Measurements from ENCODE around the gene DAB2. TPM values are rescaled to one million over a fixed set of nuclear protein-coding genes. Genes with fewer than 3 reads are reported as not detected.

The DAB2 gene
- total RNA-seq, 1 donor from 2014 or later, result 195 TPM

DNA sequence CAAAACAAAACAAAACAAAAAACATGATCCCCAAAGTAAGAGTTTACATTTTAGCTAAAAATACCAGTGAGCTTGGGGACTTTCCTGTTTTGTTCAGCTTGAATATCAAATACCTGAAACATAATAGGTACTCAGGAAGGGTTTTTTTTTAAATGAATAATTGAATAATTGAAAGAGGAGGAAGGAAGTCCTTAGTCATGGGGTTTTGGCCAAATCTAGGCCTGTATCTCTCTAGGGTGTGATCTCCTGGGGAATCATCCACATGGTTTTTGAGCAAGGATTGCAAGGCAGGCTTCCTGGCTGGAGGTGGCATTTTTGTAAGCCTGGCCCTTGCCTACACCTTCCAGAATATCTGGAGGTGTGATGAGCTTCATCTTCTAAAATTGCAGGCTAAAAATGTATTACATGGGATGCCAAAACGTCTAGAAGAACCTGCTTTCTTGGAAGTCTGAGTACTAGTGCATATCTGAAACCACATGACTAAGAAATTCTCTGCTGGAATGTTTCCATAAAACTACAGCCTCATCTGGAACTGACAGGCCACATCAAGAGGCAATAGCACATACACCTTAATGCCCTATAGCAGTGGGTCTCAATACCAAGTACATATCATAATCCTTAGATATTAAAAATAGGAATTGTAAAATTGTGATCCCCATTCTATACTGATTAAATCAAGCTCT lies 70.9 kb downstream of the DAB2 start:
- H3K27me3 Mint-ChIP-seq (ENCODE audit: unreplicated experiment), result peaks cover 14% of the 10 kb centered on the region
- no peak overlapping the region for H3K27ac Mint-ChIP-seq (ENCODE audit: unreplicated experiment)
- H3K4me3 Mint-ChIP-seq (ENCODE audit: unreplicated experiment), result no peak overlapping the region
- no peak for DNase-seq (ENCODE audit: extremely low spot score, unreplicated experiment)
- no peaks in the 10 kb centered on the region for H3K36me3 Mint-ChIP-seq (ENCODE audit: unreplicated experiment)
- no peaks in the 10 kb centered on the region for H3K4me1 Mint-ChIP-seq (ENCODE audit: unreplicated experiment)
- peaks cover 23% of the 10 kb centered on the region for H3K9me3 Mint-ChIP-seq (ENCODE audit: unreplicated experiment)
- TF ChIP-seq CTCF (IDR thresholded peaks at IDR 0.05), result no peak

GRCh38 chr5:39352951-39353350 lies 71.8 kb downstream of the DAB2 start:
- H3K27ac Mint-ChIP-seq (ENCODE audit: unreplicated experiment), result no peak overlapping the region
- DNase-seq (ENCODE audit: extremely low spot score, unreplicated experiment), result no peak

DNA sequence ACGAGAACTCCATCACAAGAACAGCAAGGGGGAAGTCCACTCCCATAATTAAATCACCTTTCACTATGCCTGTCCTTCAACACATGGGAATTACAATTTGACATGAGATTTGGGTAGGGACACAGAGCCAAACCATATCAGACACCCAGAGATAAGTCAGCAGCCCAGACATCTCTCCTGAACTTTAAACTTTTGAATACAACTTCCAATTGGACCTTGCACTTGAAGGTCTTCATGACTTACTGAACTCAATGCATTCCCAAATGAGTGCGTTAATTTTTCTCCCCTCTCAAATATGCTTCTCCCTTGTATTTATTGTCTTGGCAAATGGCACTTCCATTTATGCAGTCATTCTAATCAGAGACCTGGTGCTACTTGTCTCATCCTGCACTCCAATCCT lies 72.6 kb downstream of the DAB2 start:
- no peak for DNase-seq (ENCODE audit: extremely low spot score, unreplicated experiment)
- peaks cover 23% of the 10 kb centered on the region for H3K9me3 Mint-ChIP-seq (ENCODE audit: unreplicated experiment)
- H3K27me3 Mint-ChIP-seq (ENCODE audit: unreplicated experiment), result peaks cover 19% of the 10 kb centered on the region
- no peak overlapping the region for H3K4me3 Mint-ChIP-seq (ENCODE audit: unreplicated experiment)
- no peaks in the 10 kb centered on the region for H3K4me1 Mint-ChIP-seq (ENCODE audit: unreplicated experiment)
- no peak overlapping the region for H3K27ac Mint-ChIP-seq (ENCODE audit: unreplicated experiment)
- TF ChIP-seq CTCF (IDR thresholded peaks at IDR 0.05), result no peak
- no peaks in the 10 kb centered on the region for H3K36me3 Mint-ChIP-seq (ENCODE audit: unreplicated experiment)

More at GRCh38 chr5:39352951-39353350, 71.8 kb downstream of the DAB2 start:
- H3K4me3 Mint-ChIP-seq (ENCODE audit: unreplicated experiment), result no peak overlapping the region
- H3K36me3 Mint-ChIP-seq (ENCODE audit: unreplicated experiment), result no peaks in the 10 kb centered on the region
- no peak for TF ChIP-seq CTCF (IDR thresholded peaks at IDR 0.05)
- peaks cover 14% of the 10 kb centered on the region for H3K27me3 Mint-ChIP-seq (ENCODE audit: unreplicated experiment)
- H3K4me1 Mint-ChIP-seq (ENCODE audit: unreplicated experiment), result no peaks in the 10 kb centered on the region
- H3K9me3 Mint-ChIP-seq (ENCODE audit: unreplicated experiment), result peaks cover 23% of the 10 kb centered on the region

DNA sequence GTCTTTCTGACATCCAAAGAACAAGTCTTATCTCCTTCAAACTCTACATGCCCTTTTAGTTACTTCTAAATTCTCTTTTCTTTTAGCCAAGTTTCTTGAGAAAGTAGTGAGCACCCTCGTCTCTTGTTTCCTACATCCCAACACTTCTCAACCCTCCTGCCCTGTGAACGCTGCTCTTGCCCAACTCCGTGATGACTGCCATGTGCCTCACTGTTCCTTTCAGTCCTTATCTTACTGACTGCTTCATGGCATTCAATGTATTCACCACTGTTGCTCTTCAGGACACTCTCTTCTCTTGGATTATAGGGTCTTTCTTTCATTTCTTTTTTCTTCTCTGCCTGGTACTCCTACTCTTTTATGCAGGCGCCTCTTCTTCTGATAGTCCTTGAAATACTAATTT lies 75.3 kb downstream of the DAB2 start:
- no peak for DNase-seq (ENCODE audit: extremely low spot score, unreplicated experiment)
- Mint-ChIP-seq H3K27me3 (ENCODE audit: unreplicated experiment) (peaks cover 39% of the 10 kb centered on the region), H3K27ac (ENCODE audit: unreplicated experiment) (no peak overlapping the region), H3K4me1 (ENCODE audit: unreplicated experiment) (no peaks in the 10 kb centered on the region), H3K4me3 (ENCODE audit: unreplicated experiment) (no peak overlapping the region), H3K36me3 (ENCODE audit: unreplicated experiment) (no peaks in the 10 kb centered on the region), H3K9me3 (ENCODE audit: unreplicated experiment) (peaks cover 23% of the 10 kb centered on the region)
- TF ChIP-seq CTCF (IDR thresholded peaks at IDR 0.05), result no peak

DNA sequence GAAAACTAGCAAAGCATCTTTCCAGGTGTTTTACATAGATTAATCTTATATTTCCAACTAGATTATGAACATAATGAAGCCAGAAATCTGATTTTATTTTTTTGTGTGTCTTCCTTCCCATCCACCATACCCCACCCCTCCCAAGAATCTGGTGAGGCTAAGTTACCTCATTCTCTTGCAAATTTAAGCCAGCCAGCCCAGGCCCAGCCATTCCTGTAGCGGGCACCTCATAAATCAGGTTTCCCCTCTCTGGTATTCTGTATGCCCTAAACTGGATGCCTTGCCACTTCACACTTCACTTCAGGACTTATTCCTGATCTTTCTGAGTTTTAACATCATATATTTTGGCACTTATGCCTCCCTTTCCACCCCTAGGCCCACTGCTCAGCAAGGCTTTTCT lies 82.3 kb downstream of the DAB2 start:
- H3K36me3 Mint-ChIP-seq (ENCODE audit: unreplicated experiment), result no peaks in the 10 kb centered on the region
- no peaks in the 10 kb centered on the region for H3K4me1 Mint-ChIP-seq (ENCODE audit: unreplicated experiment)

More for the DNA sequence above, 82.3 kb downstream of the DAB2 start:
- no peak for TF ChIP-seq CTCF (IDR thresholded peaks at IDR 0.05)
- H3K4me3 Mint-ChIP-seq (ENCODE audit: unreplicated experiment), result no peak overlapping the region
- H3K9me3 Mint-ChIP-seq (ENCODE audit: unreplicated experiment), result no peaks in the 10 kb centered on the region
- DNase-seq (ENCODE audit: extremely low spot score, unreplicated experiment), result no peak
- H3K27me3 Mint-ChIP-seq (ENCODE audit: unreplicated experiment), result peaks cover 54% of the 10 kb centered on the region
- H3K27ac Mint-ChIP-seq (ENCODE audit: unreplicated experiment), result no peak overlapping the region
